ENCODE measurements around the gene PRKN.
"Not testable (repeated sequence)": the region's sequence is repeated elsewhere in the genome, so short reads cannot be mapped to it uniquely, and the experiment has no call there.

The PRKN gene

DNA sequence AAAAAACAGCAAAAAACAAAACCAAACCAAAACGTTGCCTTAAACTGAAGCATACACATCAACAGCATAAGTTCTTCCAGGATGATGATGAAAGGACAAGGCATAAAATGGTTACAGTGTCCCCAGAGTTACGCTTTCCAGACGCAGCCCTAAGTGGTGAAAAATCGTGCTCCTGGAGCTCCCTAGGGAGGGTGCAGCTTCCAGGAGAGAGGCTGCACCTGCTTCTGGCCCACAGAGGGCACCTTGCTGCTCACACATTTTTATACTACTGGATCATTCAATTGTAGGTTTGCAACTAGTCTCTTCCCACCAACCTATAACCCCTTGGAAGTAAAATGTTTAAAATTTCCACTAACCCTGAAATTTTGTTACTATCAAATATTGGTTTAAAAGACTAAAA is 115.0 kb downstream of the PRKN start:
- no peak for FAIRE-seq

DNA sequence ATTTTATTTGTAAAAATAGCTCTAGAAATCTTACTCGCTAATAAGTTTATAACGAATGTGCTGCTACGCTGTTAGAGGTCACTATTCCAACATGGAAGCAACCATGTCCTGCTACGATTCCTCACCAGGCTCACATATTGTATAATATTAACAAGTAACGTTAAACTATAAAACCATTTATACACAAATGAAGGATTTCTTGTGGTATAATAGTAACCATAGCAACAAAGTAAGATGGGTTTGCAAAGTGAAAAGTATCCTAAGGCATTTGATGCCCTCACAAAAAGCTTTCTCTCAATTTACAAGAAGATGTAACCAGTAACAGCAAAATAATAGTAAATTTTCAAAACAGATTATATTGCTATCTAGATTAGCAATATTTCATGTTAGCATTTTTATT is 117.2 kb downstream of the PRKN start:
- FAIRE-seq = no peak

DNA sequence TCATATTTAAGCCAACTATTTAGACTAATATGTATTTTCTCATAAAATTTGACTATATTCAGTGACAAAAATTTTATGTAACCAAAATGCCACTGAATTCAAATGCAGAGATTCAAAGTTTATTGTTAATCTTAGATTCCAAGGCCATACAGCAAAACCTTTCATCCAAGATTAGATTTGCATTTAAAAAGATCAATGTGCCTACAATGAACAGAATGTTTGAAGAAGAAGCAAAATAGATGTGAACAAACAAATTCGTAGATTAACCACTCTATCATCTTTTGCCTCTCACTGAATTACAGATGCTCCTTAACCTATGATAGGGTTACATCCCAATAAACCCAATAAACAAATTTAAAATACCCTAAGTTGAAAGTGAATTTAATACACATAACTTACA is 121.7 kb downstream of the PRKN start:
- no peak for FAIRE-seq

DNA sequence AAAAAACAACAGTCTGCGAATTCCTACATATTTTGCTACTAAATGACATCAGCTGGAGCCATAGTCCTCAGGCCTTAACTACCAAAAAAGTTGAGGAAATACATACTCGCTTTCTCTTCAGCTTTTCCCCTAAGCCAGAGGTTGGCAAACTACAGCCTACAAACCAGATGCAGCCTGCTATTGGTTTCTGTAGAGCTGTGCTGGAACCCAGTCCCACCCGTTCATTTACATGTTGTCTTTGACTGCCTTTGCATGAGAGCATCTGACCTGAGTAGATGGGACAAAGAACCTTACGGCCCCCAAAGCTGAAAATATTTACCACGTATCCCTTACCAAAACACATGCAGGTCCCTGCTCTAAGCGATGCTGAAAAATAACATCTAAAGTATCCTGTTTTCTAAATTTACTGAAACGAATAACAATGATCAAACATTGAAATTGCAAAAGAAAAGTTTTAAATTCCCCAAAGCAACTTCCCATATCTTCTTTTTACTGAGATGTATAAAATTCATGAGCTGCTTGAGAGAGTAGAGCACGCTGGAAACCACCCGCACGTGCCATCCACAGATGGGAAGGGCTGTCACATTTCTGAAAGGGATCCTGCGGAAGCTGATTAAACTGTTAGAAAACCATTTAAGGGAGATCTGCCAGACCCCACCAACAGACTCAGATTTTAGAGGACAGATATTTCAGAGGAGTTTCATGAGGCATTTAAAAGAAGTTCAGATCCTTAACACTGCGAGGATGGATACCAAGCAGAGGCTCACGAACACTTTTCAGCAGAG is 124.1 kb downstream of the PRKN start:
- FAIRE-seq = no peak

DNA sequence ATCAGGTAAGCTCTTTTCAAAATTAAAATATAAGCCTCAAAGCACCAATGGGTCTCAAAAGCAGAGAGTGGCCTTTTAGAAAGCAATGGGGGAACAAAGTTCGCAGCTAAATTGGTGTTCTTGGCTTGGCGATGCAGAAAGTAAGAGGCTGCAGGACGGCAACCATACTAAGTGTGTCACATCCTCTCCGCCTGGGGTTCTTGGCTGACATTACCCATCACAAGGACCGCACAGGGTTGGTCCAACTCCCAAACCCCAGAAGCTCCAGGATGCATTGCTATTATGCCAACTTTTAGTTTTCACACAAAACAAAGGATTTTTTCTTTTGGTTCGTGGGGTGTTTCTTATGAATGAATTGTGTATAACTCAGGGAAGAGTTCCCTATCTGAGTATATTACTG is 124.8 kb downstream of the PRKN start:
- no peak for FAIRE-seq

DNA sequence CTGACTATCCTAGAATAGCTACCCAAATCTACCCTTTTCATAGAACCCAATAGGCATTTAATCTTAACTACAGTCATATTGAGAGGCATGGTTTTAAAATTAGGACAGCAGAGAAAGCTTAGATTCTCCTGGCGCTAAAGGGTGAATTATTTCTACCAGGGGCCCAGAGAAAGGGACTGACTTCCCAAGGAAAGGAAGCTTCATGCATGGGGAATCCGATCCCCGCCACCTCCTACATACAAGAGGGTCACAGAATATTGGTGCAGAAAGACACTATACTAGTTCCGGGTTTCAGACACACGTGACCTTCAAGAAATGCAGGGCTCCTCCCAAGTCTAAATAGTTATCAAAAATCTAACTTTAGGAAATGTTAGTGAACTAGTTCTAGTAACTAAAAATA is 130.9 kb downstream of the PRKN start:
- no peak for FAIRE-seq

DNA sequence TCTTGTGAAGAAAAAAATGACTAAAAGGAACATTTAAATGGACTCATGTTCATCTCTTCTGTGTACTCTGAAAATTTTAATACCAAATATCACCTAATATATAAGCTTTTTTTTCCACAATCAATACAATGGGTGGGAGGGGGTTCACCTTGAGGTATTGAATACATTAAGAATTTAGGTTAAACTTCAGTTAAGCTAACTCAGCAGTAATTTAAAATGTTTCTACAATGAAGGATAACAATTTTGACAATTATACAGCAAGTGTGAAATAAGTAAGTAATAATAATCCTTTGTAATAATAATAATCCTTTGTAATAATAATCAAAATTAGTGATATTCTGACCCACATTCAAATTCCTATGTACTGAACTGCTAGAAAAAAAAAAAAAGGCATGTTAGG is 136.0 kb downstream of the PRKN start:
- FAIRE-seq = no peak

DNA sequence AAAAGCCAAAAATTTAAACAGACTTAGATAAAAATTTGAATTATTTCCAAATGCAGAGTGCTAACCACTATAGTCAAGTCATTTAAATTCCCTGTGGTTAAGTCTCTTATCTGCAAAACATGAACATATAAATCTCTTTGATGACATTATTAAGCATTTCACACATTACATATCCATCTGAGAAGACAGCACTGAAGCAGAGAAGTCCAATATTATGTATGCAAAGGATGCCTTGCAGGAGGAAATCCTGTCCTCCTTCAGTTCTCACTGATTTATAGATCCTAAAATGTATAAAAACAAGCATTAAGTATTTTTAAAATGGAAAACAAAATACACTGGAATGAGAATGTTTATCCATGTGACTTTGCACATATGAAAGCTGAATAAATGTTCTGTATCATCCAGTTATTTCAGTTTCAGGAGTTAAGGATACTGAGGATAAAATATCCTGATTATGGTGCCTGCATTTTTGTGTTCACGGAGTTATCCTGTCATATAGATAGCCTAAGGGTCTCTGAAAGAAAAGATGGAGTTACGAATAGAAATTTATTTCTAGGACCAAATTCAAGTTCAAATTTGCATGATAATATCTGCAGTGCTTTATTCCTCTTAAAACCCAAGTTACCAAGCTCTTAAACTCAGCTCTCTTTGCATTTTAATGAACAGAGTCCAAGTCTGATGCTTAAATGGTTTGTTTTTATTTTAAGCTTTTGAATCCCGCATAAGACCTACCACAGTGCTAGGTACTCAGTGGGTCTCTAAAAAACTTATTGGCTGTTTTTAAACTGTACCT is 145.4 kb downstream of the PRKN start:
- FAIRE-seq = no peak

DNA sequence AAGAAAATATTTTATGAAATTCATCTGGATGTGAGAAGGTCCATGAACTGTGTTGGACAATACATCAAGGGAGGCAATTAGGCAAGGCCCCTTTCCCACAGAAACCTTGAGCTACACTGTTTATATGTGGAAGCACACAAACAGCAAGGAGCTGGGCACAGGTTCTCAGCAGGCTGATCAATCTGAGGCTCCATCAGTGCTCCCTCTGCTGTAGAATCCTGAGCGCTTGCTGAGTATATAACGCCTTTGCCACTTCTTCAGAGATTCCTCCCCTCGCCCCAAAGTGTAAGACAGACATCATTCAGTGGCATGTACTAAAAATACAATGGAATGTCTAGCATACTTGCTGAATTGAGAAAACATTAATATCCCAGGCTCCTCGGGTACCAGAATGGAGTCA is 146.9 kb downstream of the PRKN start:
- no peak for FAIRE-seq

DNA sequence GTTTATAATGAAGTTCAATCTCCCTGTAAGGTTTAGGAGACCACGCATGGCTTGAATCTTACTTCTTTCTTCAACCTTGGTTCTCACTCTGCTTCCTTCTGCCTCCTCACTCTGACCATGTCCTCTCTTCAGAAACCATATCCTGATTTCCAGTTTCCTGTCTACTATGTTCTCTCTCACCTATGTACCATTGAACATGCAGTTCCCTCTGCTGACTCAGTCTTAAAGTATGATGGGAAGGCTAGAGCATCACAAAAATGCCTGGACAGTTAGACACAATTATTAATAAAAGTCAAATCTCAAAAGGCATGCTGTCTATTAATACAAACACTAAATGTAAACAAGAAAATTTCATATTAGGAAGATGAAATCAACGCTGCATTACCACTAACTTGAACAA is 151.6 kb downstream of the PRKN start:
- no peak for FAIRE-seq

DNA sequence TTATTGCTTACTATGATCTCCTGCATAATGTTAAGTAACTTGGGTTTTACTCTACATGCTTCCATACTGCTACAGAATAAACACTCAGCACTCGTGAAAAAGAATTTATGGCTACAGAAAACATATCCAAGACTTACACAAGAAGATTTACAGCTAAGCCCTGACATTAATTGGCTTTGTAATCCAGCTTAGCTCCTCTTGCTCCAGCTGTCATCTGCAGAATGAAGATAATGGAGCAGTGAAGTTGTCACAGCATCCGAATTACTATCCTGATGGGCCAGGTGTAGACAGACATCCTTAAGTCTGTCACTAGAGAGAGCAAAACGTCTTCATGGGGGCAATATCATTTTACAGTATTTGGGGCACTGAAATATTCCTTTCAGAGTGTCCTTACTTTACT is 155.3 kb downstream of the PRKN start:
- FAIRE-seq = no peak

DNA sequence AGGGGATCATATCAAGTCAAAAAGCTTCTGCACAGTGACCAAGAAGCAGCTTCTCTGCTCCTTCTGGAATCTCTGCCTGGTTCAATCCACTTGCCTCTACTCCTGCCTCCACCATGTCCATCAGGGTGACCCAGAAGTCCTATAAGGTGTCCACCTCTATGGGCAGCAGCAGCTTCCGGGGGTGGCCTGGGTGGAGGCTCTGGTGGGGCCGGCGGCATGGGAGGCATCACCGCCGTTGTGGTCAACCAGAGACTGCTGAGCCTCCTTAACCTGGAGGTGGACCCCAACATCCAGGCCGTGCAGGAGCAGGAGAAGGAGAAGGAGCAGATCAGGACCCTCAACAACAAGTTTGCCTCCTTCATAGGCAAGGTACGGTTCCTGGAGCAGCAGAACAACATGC is 159.3 kb downstream of the PRKN start:
- FAIRE-seq = no peak

DNA sequence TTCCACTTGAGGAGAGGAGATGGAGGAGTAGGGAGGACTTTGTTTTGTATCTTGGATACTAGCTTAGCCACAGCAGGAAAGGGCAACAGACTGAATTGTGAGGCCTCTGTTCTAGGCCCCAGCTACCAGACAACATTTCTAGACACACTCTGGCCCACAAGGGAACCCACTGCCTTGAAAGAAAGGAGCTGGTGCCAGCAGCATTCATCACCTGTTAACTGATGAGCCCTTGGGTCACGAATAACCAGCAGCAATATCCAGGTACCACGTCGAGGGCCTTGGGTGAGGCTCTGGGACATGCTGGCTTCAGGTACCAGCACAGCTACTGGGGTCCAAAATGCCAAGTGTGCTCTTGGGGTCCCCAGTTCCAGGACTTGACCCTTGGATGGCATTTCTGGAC is 165.5 kb downstream of the PRKN start:
- FAIRE-seq = no peak

DNA sequence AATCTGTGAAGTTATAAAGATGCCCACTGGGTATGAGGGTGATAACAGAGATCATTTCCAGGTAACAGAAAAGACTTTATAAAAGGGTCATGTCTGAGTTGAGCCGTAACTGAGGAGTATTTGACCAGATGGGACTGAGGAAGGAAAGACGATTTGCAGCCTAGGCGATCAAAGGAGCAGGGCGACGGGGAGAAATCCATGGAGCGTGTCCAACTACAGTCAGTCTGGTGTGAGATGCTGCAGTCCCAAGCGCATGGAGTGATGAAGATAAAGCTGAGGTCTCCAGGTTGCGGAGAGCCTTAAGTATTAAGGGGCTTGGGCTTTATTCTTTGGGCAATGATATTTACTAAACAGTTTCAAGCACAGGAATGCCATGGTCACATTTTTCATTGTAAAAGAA is 166.7 kb downstream of the PRKN start:
- FAIRE-seq = no peak

DNA sequence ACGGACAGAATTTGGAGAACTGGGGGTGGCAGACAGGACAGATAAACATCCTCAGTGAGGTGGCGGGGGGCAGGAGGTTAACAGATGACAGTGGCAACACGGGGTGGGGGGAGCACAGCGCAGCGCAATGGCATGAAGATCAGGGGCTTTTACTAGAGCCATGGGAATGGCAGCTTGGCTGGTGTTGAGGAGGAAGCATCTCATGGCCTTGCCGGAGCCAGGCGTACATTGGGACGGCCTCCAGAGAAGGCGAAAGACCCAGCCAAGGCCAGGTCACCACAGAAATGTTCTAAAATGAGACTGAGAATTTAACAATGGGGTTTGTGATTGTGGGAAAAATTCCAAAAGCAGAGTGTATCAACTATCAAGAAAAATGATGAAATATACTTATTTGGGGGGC is 173.0 kb downstream of the PRKN start:
- FAIRE-seq = no peak

DNA sequence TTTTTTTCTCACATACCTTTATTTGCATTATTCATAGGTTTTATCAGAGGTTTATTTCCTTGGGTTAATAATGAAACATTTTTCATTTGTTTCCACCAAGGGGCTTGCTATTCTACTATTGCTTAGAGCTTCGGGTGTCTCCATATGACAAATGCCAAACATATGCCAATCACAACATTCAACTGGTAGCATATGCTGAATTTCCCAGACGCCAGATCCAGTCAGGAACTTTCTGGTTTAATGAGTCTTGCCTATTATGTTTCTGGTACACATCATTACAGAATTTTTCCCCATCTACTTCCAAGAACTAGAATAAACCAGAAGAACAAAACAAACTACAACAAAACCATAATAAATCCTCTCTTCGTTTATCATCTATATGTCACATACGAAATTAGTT is 180.7 kb downstream of the PRKN start:
- FAIRE-seq = no peak

DNA sequence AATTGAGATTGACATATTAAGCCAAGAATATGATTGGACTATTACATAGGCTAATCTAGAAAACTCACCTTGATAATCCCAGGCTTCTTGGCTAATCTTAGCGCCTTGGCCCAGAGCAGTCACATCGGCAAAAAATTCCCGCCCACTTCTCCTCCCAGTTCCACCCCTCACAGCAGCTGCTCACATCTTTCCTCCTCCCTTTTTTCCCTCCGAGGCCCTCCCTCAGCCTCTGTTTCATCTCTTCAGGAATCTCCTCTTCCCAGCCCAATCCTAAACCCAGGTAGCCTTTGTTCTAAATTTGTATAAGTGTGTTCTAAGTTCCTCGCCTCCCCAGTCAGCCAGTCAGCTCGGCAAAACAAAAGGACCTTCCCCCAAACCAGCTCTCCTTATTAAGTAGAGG is 184.3 kb downstream of the PRKN start:
- FAIRE-seq = no peak

DNA sequence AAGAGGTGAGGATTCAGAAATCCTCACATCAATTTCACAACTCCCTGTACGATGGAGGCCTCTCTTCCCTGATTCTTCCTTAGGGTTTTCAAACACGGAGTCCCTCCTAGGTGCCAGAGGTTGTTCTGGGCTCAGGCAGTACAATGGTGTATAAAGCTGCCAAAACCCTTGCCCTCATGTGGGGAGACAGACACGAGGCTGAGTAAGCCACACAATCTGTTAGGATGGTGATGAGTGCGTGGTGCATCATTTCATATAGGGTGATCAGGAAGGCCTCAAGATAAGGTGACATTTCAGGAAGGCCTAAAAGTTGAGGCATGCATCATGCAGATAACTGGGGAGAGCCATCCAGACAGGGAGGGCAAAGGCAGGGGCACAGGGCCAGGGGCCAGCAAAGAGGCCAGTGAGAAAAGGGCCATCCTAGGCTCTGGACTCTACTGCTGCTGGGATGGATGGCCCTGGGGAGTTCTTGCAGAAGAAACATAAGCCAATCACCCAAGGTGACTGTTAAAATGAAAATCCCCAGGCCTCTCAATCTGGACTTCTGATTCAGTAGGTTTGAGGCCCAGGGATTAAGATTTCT is 186.5 kb downstream of the PRKN start:
- no peak for FAIRE-seq

DNA sequence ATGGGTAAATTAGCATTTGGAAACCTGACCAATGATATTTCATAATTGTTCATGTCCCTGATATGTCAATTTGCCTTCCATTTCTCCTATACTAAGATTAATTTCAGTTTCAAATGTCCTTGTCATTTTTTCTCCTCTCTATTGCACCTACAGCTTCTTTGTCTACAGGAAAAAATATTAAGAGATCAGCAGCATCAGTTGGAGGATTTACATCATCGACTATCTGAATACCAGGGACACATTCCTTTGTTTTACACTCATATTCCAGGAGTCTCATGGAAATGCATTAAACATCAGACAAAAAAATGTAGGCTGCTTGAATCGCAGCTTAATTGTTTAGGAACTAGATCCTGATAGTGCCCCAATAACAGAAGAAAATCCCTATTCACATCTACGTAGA is 188.2 kb downstream of the PRKN start:
- no peak for FAIRE-seq

DNA sequence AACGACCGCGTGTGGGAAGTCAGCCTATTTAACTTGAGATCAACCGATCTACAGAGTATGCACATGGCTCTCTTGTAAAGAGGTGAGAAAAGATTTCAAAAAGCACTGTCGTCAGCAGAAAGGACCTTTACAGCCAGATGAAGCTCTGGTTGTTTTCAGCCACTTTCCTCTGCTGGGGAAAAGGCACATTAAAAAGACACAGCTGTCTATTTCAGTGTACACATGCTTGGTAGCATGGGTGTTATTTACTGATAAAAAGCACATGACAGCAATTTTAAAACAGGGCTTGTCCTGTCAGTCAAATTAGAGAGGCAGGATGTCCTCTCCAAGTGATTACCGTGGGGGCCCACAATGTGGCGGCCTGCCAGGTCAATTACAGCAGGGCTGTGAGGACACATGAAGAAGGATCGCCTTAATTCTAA is 188.9 kb downstream of the PRKN start:
- no peak for FAIRE-seq

DNA sequence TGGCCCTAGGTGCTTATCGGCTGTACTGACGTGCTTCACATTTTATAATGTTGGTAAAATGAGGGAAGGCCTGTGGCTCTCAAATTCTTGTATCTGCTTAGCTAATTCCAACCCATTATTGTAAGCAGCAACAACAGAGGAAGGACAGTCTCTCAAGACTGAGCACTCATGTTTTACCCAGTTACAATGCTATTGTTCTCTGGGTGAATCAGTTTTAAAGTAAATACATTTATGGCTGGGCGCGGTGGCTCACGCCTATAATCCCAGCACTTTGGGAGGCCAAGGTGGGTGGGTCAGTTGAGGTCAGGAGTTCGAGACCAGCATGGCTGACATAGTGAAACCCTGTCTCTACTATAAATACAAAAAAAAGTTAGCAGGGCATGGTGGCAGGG is 194.6 kb downstream of the PRKN start:
- no peak for FAIRE-seq

DNA sequence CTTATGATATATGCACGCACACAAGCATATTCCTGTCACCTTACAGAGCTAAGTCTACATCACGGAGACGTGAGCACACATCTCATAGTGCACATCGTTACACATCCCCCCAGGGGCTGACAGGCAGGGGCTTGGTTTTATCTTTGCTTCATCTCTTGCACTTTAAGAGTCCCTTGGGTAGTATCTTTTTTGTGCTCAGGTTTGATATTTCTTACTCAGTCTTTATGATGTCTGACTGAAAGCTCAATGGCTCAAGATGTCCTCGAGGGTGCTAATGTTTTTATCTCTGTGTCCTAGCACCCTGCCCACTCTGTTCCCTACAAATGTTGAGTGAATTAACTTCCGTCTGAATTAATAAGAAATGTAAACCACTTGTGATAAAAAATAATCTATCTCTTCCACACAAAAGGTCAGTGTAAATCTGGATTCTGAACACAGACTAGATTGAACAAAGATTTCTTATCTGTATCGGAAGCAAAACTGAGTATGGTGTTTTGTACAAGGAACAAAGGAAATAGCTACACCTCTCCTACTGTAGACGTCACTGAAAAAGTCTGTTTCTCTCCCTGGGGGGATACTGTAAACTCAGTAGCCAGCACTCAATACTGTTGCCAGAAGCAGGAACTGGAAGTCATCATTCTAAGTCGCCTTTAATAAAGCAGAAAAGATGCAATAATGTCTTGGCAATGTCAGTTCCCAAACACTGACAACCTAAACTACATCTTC is 195.1 kb downstream of the PRKN start:
- FAIRE-seq = no peak

DNA sequence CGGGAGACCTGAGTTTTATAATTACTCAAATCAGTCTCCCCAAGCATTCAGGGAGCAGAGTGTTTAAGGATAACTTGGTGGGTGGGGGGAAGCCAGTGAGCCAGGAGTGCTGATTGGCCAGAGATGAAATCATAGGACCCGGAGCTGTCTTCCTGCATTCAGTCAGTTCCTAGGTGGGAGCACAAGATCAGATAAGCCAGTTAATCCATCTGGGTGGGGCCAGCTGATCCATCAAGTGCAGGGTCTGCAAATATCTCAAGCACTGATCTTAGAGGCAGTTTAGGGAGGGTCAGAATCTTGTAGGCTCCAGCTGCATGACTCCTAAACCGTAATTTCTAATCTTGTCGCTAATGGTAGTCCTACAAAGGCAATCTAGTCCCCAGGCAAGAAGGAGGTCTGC is 196.2 kb downstream of the PRKN start:
- FAIRE-seq = not testable (repeated sequence)

DNA sequence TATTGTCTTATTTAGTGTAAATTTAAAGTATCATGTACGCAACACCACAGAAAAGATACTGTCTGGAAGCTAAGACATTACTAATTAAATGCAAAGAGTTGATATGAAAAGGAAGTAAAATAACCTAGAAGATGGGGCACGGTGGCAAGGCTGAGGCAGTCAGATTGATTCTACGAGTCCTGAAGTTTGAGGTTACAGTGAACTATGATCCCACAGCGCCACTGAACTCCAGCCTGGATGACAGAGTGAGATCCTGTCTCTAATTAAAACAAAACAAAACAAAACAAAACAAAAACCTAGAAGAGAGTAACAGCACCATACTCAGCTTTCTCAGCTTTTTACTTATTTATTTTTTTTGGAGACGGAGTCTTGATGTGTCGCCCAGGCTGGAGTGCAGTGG is 199.0 kb downstream of the PRKN start:
- FAIRE-seq = no peak

Data from A204.1 (cell line).